Measurements from ENCODE around the gene EFNA2. TPM values are rescaled to one million over a fixed set of nuclear protein-coding genes. Genes with fewer than 3 reads are reported as not detected.
"Not testable (repeated sequence)": the region's sequence is repeated elsewhere in the genome, so short reads cannot be mapped to it uniquely, and the experiment has no call there.

EFNA2 gene
- total RNA-seq, 1 experiment from 2014 or later: 12.2 TPM

- Histone ChIP-seq H3K4me3 (replicated peaks in 1 of 2; ENCODE audit: low read depth in 1 of 2, low read length in 2 of 2) (no peak overlapping the region), H3K4me1 (ENCODE audit: control insufficient read depth in 1 of 2, insufficient read depth in 2 of 2, low read length in 2 of 2) (peaks cover 5 to 15% of the 10 kb centered on the region in 2 experiments), H3K4me2 (ENCODE audit: low read length) (no peak overlapping the region), H3K79me2 (ENCODE audit: insufficient read depth, low read length) (no peaks in the 10 kb centered on the region), H3K9me3 (ENCODE audit: control insufficient read depth in 1 of 2, insufficient read depth in 1 of 2, low read depth in 1 of 2, low read length in 2 of 2) (no peaks in the 10 kb centered on the region), H3K27me3 (ENCODE audit: insufficient read depth, low read length) (no peaks in the 10 kb centered on the region), H3K9ac (ENCODE audit: low read length) (no peak overlapping the region), H3K9me2 (ENCODE audit: insufficient read depth) (no peaks in the 10 kb centered on the region), H3K36me3 (ENCODE audit: control insufficient read depth in 1 of 2, insufficient read depth in 2 of 2, low read length in 2 of 2) (no peaks in the 10 kb centered on the region), H2AFZ (ENCODE audit: low read depth, low read length, poor library complexity, severe bottlenecking) (no peak overlapping the region), H4K20me1 (ENCODE audit: insufficient read depth) (no peaks in the 10 kb centered on the region), H3K27ac (ENCODE audit: low read depth, low read length) (no peak overlapping the region)
- ChIA-PET RAD21 (ENCODE audit: low non-redundant PET in 1 of 2, low total read pairs in 2 of 2, uncharacterized antibody in 2 of 2, unreplicated experiment in 2 of 2) (no interaction called here), POLR2A (no interaction called here), CTCF (interaction anchor here (1.0 kb wide), 1 partner anchor 11 kb away, joined by 3 read pairs; no protein-coding TSS in a partner anchor)
- no peak for TF ChIP-seq FOSL1 (IDR thresholded peaks at IDR 0.05; ENCODE audit: low read depth)
- TF ChIP-seq, protein P1, sequence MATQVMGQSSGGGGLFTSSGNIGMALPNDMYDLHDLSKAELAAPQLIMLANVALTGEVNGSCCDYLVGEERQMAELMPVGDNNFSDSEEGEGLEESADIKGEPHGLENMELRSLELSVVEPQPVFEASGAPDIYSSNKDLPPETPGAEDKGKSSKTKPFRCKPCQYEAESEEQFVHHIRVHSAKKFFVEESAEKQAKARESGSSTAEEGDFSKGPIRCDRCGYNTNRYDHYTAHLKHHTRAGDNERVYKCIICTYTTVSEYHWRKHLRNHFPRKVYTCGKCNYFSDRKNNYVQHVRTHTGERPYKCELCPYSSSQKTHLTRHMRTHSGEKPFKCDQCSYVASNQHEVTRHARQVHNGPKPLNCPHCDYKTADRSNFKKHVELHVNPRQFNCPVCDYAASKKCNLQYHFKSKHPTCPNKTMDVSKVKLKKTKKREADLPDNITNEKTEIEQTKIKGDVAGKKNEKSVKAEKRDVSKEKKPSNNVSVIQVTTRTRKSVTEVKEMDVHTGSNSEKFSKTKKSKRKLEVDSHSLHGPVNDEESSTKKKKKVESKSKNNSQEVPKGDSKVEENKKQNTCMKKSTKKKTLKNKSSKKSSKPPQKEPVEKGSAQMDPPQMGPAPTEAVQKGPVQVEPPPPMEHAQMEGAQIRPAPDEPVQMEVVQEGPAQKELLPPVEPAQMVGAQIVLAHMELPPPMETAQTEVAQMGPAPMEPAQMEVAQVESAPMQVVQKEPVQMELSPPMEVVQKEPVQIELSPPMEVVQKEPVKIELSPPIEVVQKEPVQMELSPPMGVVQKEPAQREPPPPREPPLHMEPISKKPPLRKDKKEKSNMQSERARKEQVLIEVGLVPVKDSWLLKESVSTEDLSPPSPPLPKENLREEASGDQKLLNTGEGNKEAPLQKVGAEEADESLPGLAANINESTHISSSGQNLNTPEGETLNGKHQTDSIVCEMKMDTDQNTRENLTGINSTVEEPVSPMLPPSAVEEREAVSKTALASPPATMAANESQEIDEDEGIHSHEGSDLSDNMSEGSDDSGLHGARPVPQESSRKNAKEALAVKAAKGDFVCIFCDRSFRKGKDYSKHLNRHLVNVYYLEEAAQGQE (IDR thresholded peaks at IDR 0.05; ENCODE audit: low read depth): no peak
- no peak for TF ChIP-seq RAD21 (IDR thresholded peaks at IDR 0.05; ENCODE audit: low read depth)
- no peak for TF ChIP-seq ELF1 (IDR thresholded peaks at IDR 0.05; ENCODE audit: borderline replicate concordance, low read depth)
- no peak for TF ChIP-seq EGR1 (IDR thresholded peaks at IDR 0.05; ENCODE audit: low read depth)
- no peak for TF ChIP-seq ZNF274 (IDR thresholded peaks at IDR 0.05; ENCODE audit: low read depth, low read length)
- no peak for TF ChIP-seq CBX3 (IDR thresholded peaks at IDR 0.05; ENCODE audit: low read depth)
- no peak for TF ChIP-seq SIN3A (IDR thresholded peaks at IDR 0.05; ENCODE audit: low read depth)
- no peak for TF ChIP-seq JUND (IDR thresholded peaks at IDR 0.05)
- no peak for TF ChIP-seq EZH2phosphoT487 (IDR thresholded peaks at IDR 0.05; ENCODE audit: borderline replicate concordance)
- no peak for TF ChIP-seq ATF3 (IDR thresholded peaks at IDR 0.05)
- no peak for TF ChIP-seq ZFX (IDR thresholded peaks at IDR 0.05)
- ATAC-seq (no peak), DNase-seq (ENCODE audit: low read depth, low spot score) (no peak)
- no TSS peak for BruUV-seq (replicated peaks)
- intact Hi-C loops (cut with micrococcal nuclease): no loop called here
These were observed 41.5 kb downstream of the EFNA2 start for GRCh38 chr19:1327125-1327524.

DNA sequence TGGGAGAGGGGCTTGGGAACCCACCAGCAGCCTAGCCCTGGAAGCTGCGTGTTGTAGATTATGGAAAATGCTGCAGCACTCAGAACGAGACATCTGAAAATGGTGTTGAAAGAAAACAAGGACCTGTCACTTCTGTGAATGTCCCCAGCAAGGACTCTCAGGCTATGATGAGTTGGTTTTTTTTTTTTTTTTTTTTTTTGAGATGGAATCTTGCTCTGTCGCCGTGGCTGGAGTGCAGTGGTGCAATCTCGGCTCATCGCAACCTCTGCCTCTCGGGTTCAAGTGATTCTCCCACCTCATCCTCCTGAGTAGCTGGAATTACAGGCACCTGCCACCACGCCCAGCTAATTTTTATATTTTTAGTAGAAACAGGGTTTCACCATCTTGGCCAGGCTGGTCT, 46.5 kb downstream of the EFNA2 start:
- intact Hi-C loops (cut with micrococcal nuclease); H3K36me3 ChIP-seq (ENCODE audit: control insufficient read depth in 1 of 2, insufficient read depth in 2 of 2, low read length in 2 of 2); CTCF ChIA-PET; H3K27ac ChIP-seq (ENCODE audit: low read depth, low read length); H2AFZ ChIP-seq (ENCODE audit: low read depth, low read length, poor library complexity, severe bottlenecking); DNase-seq (ENCODE audit: low read depth, low spot score); H3K9ac ChIP-seq (ENCODE audit: low read length); H3K4me2 ChIP-seq (ENCODE audit: low read length); ATAC-seq; POLR2A ChIA-PET; H3K79me2 ChIP-seq (ENCODE audit: insufficient read depth, low read length); RAD21 ChIA-PET (ENCODE audit: low non-redundant PET in 1 of 2, low total read pairs in 2 of 2, uncharacterized antibody in 2 of 2, unreplicated experiment in 2 of 2); H3K4me1 ChIP-seq (ENCODE audit: control insufficient read depth in 1 of 2, insufficient read depth in 2 of 2, low read length in 2 of 2); H3K27me3 ChIP-seq (ENCODE audit: insufficient read depth, low read length); BruUV-seq (replicated peaks); H3K9me3 ChIP-seq (ENCODE audit: control insufficient read depth in 1 of 2, insufficient read depth in 1 of 2, low read depth in 1 of 2, low read length in 2 of 2); H4K20me1 ChIP-seq (ENCODE audit: insufficient read depth); H3K9me2 ChIP-seq (ENCODE audit: insufficient read depth); H3K4me3 ChIP-seq (replicated peaks in 1 of 2; ENCODE audit: low read depth in 1 of 2, low read length in 2 of 2): not testable (repeated sequence)
